Neuronal stem cell (in vitro differentiated cells): ENCODE results near the gene PRF1.

Experiments
- DNase-seq: peaks from one replicate; pipeline ENCODE4 v3.0.0-alpha.2; 2013; ENCODE audit warnings: low spot score
- H2AFZ ChIP-seq: one replicate; pipeline ENCODE4 v1.6.1; 2013; ENCODE audit warnings: mild to moderate bottlenecking, low read length, inconsistent platforms
- H2AK5ac ChIP-seq: 2 replicates; pipeline ENCODE4 v1.6.1; 2013; ENCODE audit warnings: low read depth, mild to moderate bottlenecking, inconsistent platforms, low read length, moderate library complexity, mixed read lengths
- H2BK120ac ChIP-seq: 2 replicates; pipeline ENCODE4 v1.6.1; 2013; ENCODE audit warnings: low read depth, mild to moderate bottlenecking, inconsistent platforms, low read length, moderate library complexity, mixed read lengths
- H2BK12ac ChIP-seq: one replicate; pipeline ENCODE4 v1.6.1; 2013; ENCODE audit warnings: low read length, inconsistent platforms
- H2BK15ac ChIP-seq: 2 replicates; pipeline ENCODE4 v1.6.1; 2013; ENCODE audit warnings: mild to moderate bottlenecking, low read length, inconsistent platforms, mixed read lengths
- H2BK5ac ChIP-seq: one replicate; pipeline ENCODE4 v1.6.1; 2013; ENCODE audit warnings: inconsistent platforms, mild to moderate bottlenecking, low read length, moderate library complexity
- H3K14ac ChIP-seq: one replicate; pipeline ENCODE4 v1.6.1; 2013; ENCODE audit warnings: low read length, inconsistent platforms
- H3K18ac ChIP-seq: 2 replicates; pipeline ENCODE4 v1.6.1; 2013; ENCODE audit warnings: low read length, inconsistent platforms
- H3K23ac ChIP-seq: 2 replicates; pipeline ENCODE4 v1.6.1; 2013; ENCODE audit warnings: low read depth, mild to moderate bottlenecking, mixed read lengths, low read length, inconsistent platforms; ENCODE audit not compliant: poor library complexity
- H3K27ac ChIP-seq: replicated peaks from 3 replicates; pipeline ENCODE4 v1.5.1; 2013; ENCODE audit warnings: low read length, inconsistent platforms
- H3K27me3 ChIP-seq, 3 experiments: 2 replicates each; pipeline ENCODE4 v1.6.1; 2013; ENCODE audit warnings: low read length in 3 of 3, mild to moderate bottlenecking in 2 of 3, inconsistent platforms in 1 of 3, low read depth in 1 of 3, mixed read lengths in 1 of 3, moderate library complexity in 1 of 3; ENCODE audit not compliant: control insufficient read depth in 3 of 3, insufficient read depth in 3 of 3
- H3K36me3 ChIP-seq, 2 donors: replicated peaks in 1 of 2; 2 replicates each; pipeline ENCODE4 v1.6.1; 2013; ENCODE audit warnings: low read length in 2 of 2; ENCODE audit not compliant: control insufficient read depth in 2 of 2, insufficient read depth in 2 of 2
- H3K4ac ChIP-seq: 2 replicates; pipeline ENCODE4 v1.6.1; 2013; ENCODE audit warnings: inconsistent platforms, mild to moderate bottlenecking, low read length, moderate library complexity
- H3K4me1 ChIP-seq, 2 donors: 1 replicate in 1 of 2; 2 replicates in 1 of 2; pipeline ENCODE4 v1.6.1; 2013; ENCODE audit warnings: low read length in 2 of 2, low read depth in 1 of 2; ENCODE audit not compliant: control insufficient read depth in 2 of 2, insufficient read depth in 1 of 2
- H3K4me2 ChIP-seq: one replicate; pipeline ENCODE4 v1.6.1; 2013; ENCODE audit warnings: mild to moderate bottlenecking, low read length, inconsistent platforms; ENCODE audit not compliant: insufficient read depth, poor library complexity, severe bottlenecking
- H3K4me3 ChIP-seq, 2 donors: 2 replicates each; pipeline ENCODE4 v1.5.1; 2013; ENCODE audit warnings: low read length in 2 of 2, mild to moderate bottlenecking in 2 of 2, inconsistent platforms in 1 of 2, moderate library complexity in 1 of 2
- H3K79me1 ChIP-seq: one replicate; pipeline ENCODE4 v1.6.1; 2013; ENCODE audit warnings: low read depth, mild to moderate bottlenecking, inconsistent platforms, low read length, moderate library complexity
- H3K9ac ChIP-seq: one replicate; pipeline ENCODE4 v1.6.1; 2013; ENCODE audit warnings: mild to moderate bottlenecking, low read depth, low read length, inconsistent platforms; ENCODE audit not compliant: poor library complexity
- H3K9me3 ChIP-seq, 2 donors: replicated peaks in 1 of 2; 2 replicates each; pipeline versions ENCODE3 to v1.6.1; 2013; ENCODE audit warnings: low read length in 2 of 2, mild to moderate bottlenecking in 2 of 2, inconsistent platforms in 1 of 2, low read depth in 1 of 2, mixed read lengths in 1 of 2, moderate library complexity in 1 of 2; ENCODE audit not compliant: control insufficient read depth in 2 of 2, insufficient read depth in 1 of 2
- H4K8ac ChIP-seq: one replicate; pipeline ENCODE4 v1.6.1; 2013; ENCODE audit warnings: low read depth, mild to moderate bottlenecking, inconsistent platforms, low read length, moderate library complexity
- H4K91ac ChIP-seq: one replicate; pipeline ENCODE4 v1.6.1; 2013; ENCODE audit warnings: low read length, low read depth, mild to moderate bottlenecking, inconsistent platforms; ENCODE audit not compliant: poor library complexity
- WGBS, 2 donors: extraction: QIAGEN DNeasy Blood & Tissue Kit; methylation state at CpG; one replicate each; pipeline ENCODE4 v1.1.7; 2013; ENCODE audit warnings: missing lambda C conversion rate in 2 of 2, mixed read lengths in 1 of 2; ENCODE audit not compliant: insufficient read length in 2 of 2, insufficient replicate concordance in 1 of 2; ENCODE audit errors: extremely low coverage in 2 of 2; 5-methylcytosine and 5-hydroxymethylcytosine counted together

PRF1 gene

DNA sequence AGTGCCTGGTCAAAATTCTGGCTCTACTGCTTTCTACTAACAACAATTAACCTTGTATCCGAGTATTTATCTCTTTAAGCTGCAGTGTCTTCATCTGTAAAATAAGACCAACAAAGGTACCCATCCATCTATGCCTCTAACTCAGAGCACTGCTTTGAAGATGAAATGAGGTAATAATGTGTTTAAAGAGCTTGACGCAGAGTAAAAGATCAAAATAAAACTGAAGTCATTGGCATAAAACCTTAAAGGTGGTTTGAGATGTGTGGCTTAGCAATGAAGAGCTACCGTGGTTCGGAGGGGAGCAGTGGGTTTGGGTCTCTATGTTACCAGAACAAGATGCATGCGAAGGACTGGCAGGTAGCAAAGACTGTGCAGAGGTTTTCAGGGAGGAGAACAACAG, 16.1 kb upstream of the PRF1 start:
- Histone ChIP-seq H3K27me3 (peaks cover 0 to 10% (median 0%) of the 10 kb centered on the region in 3 experiments), H2BK12ac (no peak overlapping the region), H3K27ac (no peak overlapping the region), H4K8ac (no peak overlapping the region), H4K91ac (no peak overlapping the region), H2BK15ac (no peak overlapping the region), H2BK5ac (no peak overlapping the region), H3K23ac (no peak overlapping the region), H2AK5ac (no peak overlapping the region), H3K79me1 (no peaks in the 10 kb centered on the region), H3K4me1 (no peaks in the 10 kb centered on the region), H3K18ac (no peak overlapping the region), H3K36me3 (no peaks in the 10 kb centered on the region), H3K14ac (no peak overlapping the region), H3K4ac (no peak overlapping the region), H3K9me3 (peaks cover 4 to 9% of the 10 kb centered on the region in 2 donors), H3K4me2 (no peak overlapping the region), H2BK120ac (no peak overlapping the region), H3K4me3 (no peak overlapping the region), H3K9ac (no peak overlapping the region), H2AFZ (no peak overlapping the region)
- WGBS, 2 donors, result no CpG with 5 or more reads among the region's 5 CpGs
- no peak for DNase-seq

DNA sequence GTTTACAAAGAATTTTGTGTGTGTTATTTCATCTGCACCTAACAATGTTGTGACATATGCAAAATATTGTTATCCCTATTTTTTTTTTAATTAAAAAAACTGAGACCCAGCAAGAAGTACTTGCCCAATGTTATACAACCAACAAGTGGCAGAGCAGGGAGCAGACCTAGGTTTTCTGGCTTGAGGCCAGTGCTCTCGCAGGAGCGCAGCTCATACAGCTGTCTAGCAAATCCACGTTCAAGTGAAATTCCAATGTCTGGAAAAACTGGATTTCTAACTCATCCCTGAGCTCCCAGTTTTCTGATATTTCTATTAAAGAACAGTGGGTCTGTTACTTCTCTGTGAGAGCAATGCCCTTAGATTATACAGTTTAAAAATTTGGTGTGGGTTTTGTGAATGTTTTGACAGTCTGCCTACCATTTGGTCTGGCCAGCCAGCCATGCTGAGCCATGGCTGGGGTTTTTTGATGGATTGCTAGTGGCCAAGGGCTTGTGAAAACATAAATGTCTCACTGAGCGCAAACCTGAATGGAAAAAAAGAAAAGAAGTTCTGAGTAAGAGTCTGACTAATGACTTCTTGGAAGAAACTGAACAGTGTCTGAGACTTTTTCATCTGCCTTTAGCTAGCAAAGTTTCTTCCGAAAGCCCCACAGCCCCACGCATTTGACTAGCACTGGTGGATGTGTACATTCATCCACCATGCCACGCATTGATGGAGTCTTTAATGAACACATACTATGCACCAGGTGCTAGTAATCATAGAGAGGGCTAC, 15.4 kb upstream of the PRF1 start:
- Histone ChIP-seq H2AFZ (no peak overlapping the region), H3K23ac (no peak overlapping the region), H4K8ac (no peak overlapping the region), H2AK5ac (no peak overlapping the region), H3K4me1 (no peaks in the 10 kb centered on the region), H3K9me3 (peaks cover 4 to 9% of the 10 kb centered on the region in 2 donors), H3K79me1 (no peaks in the 10 kb centered on the region), H2BK120ac (no peak overlapping the region), H2BK5ac (no peak overlapping the region), H3K4me3 (no peak overlapping the region), H3K18ac (no peak overlapping the region), H3K27me3 (peaks cover 0 to 10% (median 0%) of the 10 kb centered on the region in 3 experiments), H2BK12ac (no peak overlapping the region), H3K4me2 (no peak overlapping the region), H3K27ac (no peak overlapping the region), H3K14ac (no peak overlapping the region), H2BK15ac (no peak overlapping the region), H3K9ac (no peak overlapping the region), H4K91ac (no peak overlapping the region), H3K36me3 (no peaks in the 10 kb centered on the region), H3K4ac (no peak overlapping the region)
- WGBS, 2 donors, result no CpG with 5 or more reads among the region's 7 CpGs
- no peak for DNase-seq

DNA sequence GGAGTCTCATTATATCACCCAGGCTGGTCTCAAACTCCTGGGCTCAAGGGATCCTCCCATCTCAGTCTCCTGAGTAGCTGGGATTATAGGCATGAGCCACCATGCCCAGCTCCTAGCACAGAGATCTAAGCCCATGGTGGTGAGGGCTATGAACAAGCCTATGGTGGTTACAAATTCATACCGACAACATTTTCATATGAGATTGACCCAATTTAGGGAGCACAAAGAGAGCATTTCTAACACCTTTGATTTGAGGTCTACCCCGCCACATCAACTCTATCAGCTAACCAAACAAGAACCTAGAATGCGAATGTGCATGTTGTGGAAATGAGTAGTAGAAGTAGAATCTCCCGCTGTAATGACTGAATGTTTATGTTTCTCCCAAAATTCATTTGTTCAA, 14.2 kb upstream of the PRF1 start:
- H3K4me1 ChIP-seq, result no peaks in the 10 kb centered on the region
- no peak overlapping the region for H3K27ac ChIP-seq
- no peaks in the 10 kb centered on the region for H3K36me3 ChIP-seq
- peaks cover 4 to 9% of the 10 kb centered on the region in 2 donors for H3K9me3 ChIP-seq
- H2BK120ac ChIP-seq, result no peak overlapping the region
- H3K9ac ChIP-seq, result no peak overlapping the region
- no peak overlapping the region for H3K23ac ChIP-seq
- no peak overlapping the region for H2BK5ac ChIP-seq
- H2AFZ ChIP-seq, result no peak overlapping the region
- no peak for DNase-seq
- H2BK15ac ChIP-seq, result no peak overlapping the region
- H2BK12ac ChIP-seq, result no peak overlapping the region
- H4K91ac ChIP-seq, result no peak overlapping the region
- no peak overlapping the region for H4K8ac ChIP-seq
- no peak overlapping the region for H2AK5ac ChIP-seq
- peaks cover 0 to 10% (median 0%) of the 10 kb centered on the region in 3 experiments for H3K27me3 ChIP-seq
- no peak overlapping the region for H3K18ac ChIP-seq
- no peak overlapping the region for H3K14ac ChIP-seq
- no peaks in the 10 kb centered on the region for H3K79me1 ChIP-seq
- no peak overlapping the region for H3K4ac ChIP-seq
- no peak overlapping the region for H3K4me2 ChIP-seq
- H3K4me3 ChIP-seq, result no peak overlapping the region
- no CpG with 5 or more reads among the region's 4 CpGs for WGBS, 2 donors

DNA sequence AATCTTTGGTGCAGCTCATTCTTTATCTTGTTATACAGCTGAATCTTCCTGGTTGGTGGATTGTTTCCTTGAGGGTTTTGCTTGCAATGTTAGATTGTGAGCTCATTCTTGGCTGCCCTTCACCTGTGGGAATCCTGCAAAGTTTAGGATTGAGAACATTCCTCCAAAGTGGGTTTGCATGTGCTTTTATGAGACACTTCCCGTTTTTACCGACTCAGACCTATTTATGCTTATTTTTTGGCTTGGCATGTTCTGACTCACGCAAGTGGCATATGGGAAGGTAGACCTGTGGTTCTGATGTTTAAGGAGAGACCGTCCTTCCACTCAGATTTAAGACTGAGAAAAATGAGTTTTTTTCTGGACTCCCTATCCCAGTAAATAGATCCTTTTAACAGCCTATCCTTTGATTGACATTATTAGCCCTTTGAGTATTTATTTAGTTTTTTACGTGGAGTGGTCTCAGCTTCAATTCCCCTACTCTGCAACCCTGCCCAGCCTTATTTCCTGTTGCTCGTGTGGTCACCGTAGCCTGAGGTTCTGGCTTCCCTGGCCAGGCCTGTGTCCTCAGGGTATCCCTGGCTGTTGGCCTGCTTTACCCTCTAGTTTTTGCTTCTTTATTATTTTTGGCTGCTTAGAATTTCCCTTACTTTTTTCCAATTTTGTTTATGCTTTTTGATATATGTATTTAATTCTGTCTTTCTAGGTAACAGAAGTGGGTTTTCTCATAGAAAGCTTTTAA, 13.4 kb upstream of the PRF1 start:
- no peak overlapping the region for H3K14ac ChIP-seq
- no peaks in the 10 kb centered on the region for H3K4me1 ChIP-seq
- no peaks in the 10 kb centered on the region for H3K79me1 ChIP-seq
- no peak overlapping the region for H2BK120ac ChIP-seq
- no peaks in the 10 kb centered on the region for H3K36me3 ChIP-seq
- no peak for DNase-seq
- H4K8ac ChIP-seq, result no peak overlapping the region
- H2BK12ac ChIP-seq, result no peak overlapping the region
- H3K9ac ChIP-seq, result no peak overlapping the region
- no CpG with 5 or more reads among the region's 7 CpGs for WGBS, 2 donors
- H3K18ac ChIP-seq, result no peak overlapping the region
- H4K91ac ChIP-seq, result no peak overlapping the region
- no peak overlapping the region for H3K23ac ChIP-seq
- H3K27ac ChIP-seq, result no peak overlapping the region
- H3K4me2 ChIP-seq, result no peak overlapping the region
- H3K9me3 ChIP-seq, result peaks cover 4 to 9% of the 10 kb centered on the region in 2 donors
- H3K27me3 ChIP-seq, result peaks cover 0 to 10% (median 0%) of the 10 kb centered on the region in 3 experiments
- H2BK15ac ChIP-seq, result no peak overlapping the region
- H2BK5ac ChIP-seq, result no peak overlapping the region
- no peak overlapping the region for H3K4ac ChIP-seq
- H2AFZ ChIP-seq, result no peak overlapping the region
- H3K4me3 ChIP-seq, result no peak overlapping the region
- no peak overlapping the region for H2AK5ac ChIP-seq
